HG02870 (cell line): Measurements from ENCODE around the gene AQP5.

ENCODE experiments used
- ATAC-seq: cut with Tn5 transposase; IDR thresholded peaks from one replicate; pipeline ENCODE4 v1.9.1; 2021; ENCODE audit warnings: mild to moderate bottlenecking, moderate library complexity; ENCODE audit not compliant: unreplicated experiment

The AQP5 gene

GRCh38 chr12:49963976-49964815 is 2.5 kb downstream of the AQP5 start:
- no peak for ATAC-seq

GRCh38 chr12:49964849-49965624 is 3.4 kb downstream of the AQP5 start:
- ATAC-seq = no peak

GRCh38 chr12:49965836-49966235 is 4.2 kb downstream of the AQP5 start:
- no peak for ATAC-seq

- no peak for ATAC-seq
Measured at GRCh38 chr12:49966511-49967041, 4.9 kb downstream of the AQP5 start.

GRCh38 chr12:49967042-49967776 is 5.5 kb downstream of the AQP5 start:
- ATAC-seq = no peak

GRCh38 chr12:49967777-49968250 is 6.1 kb downstream of the AQP5 start:
- no peak for ATAC-seq

GRCh38 chr12:49968471-49968870 is 6.8 kb downstream of the AQP5 start:
- ATAC-seq = no peak

GRCh38 chr12:49969027-49969426 is 7.4 kb downstream of the AQP5 start:
- ATAC-seq = no peak

- no peak for ATAC-seq
Measured at GRCh38 chr12:49969651-49970429, 8.2 kb downstream of the AQP5 start.

GRCh38 chr12:49970658-49971057 is 9.0 kb downstream of the AQP5 start:
- no peak for ATAC-seq

- ATAC-seq = no peak
Measured at GRCh38 chr12:49971141-49971540, 9.5 kb downstream of the AQP5 start.

GRCh38 chr12:49972129-49972528 is 10.5 kb downstream of the AQP5 start:
- no peak for ATAC-seq

GRCh38 chr12:49972641-49973360 is 11.1 kb downstream of the AQP5 start, which contains the start of gene AQP6:
TSS of gene AQP6 (plus strand) at chr12:49972947. CDS start at chr12:49973174, 227 bp downstream.
- no peak for ATAC-seq

GRCh38 chr12:49973361-49973830 is 11.7 kb downstream of the AQP5 start:
- ATAC-seq = no peak

GRCh38 chr12:49974231-49974675 is 12.6 kb downstream of the AQP5 start:
- ATAC-seq = no peak

GRCh38 chr12:49974677-49975317 is 13.1 kb downstream of the AQP5 start:
- no peak for ATAC-seq

GRCh38 chr12:49975318-49975761 is 13.7 kb downstream of the AQP5 start:
- no peak for ATAC-seq

- ATAC-seq = no peak
Measured at GRCh38 chr12:49976557-49976956, 14.9 kb downstream of the AQP5 start.

GRCh38 chr12:49978125-49978524 is 16.5 kb downstream of the AQP5 start:
- no peak for ATAC-seq
